NK-92 (cell line): Measurements from ENCODE around the gene MAB21L4.

Source experiments
- DNase-seq: peaks from one replicate; lab custom pipeline; 2025; ENCODE audit not compliant: unreplicated experiment; lab: John Stamatoyannopoulos, UW

The MAB21L4 gene

GRCh38 chr2:240925568-240926515, 29.9 kb upstream of the MAB21L4 start:
- no peak for DNase-seq

DNA sequence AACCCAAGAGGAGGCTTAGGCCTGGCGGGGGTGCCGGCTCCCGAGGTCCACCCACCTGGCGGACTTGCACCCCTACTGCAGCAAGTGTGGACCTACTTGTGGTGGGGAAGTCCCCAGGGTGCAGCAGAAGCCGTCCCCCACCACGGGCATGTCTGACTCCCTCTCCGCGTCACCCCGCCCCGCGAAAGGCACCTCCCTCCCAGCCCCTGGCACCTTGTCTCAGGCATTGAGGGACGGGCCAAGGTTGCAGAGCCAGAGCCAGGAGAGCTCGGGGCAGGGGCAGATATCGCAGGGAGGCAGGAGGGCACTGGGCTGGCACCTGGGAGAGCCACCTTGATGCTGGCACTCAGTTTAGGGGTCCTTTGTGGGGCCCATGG, 29.2 kb upstream of the MAB21L4 start:
- no peak for DNase-seq

DNA sequence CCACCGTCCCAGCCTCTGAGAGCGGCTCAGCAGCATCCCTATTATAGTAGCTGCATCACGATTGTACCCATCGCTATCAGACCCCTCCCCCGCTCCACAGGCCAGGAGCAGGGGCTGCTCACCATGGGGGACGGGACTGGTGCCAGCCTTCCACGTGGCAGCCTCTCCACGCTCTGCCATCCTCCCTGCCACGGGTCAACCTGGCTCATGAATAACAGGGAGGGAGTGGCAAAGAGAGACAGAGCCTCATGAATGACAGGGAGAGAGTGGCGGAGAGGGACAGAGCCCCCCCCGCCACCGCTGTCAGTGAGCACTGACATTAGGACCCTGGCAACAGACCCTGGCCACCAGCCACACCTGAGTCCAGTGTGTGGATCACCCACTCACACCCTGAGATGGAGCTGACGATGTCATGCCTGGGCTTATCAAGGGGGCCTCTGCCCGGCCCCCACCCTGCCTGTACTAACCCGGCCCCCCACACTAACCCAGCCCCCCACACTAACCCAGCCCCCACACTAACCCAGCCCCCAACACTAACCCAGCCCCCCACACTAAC, 27.1 kb upstream of the MAB21L4 start:
- no peak for DNase-seq

DNA sequence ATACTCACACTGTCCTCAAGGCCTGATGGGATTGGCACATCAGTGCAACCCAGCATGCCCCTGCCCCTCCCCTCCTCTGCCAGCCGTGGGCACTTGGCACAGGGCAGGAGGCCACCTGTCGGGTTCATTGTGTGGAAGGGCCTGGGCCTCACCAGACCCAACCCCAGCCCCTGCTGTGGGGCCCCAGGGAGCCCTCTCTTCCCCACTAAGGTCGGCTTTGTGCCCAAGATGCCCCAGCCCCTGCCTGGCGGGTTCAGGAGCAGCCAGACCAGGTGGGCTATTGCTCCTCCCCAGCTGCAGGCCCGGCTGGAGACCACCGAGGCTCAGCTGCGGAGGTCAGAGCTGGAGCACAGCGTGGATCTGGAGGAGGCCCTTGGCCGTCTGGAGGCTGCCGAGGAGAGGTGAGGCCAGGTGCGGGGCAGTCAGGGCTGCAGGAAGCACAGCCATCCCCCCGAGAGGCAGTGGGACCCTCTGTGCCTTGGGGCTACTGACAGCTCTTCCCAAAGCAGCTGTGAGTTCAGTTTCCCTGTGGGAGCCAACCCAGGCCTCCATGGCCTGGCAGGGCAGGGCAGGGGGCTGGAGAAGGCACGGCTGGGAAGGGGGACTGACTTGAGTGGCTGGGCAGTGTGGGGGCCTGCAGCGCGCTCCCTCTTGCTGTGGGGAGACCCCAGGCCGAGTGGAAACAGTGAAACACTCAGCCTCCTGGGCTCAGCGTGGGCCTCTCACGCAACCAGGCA, 26.5 kb upstream of the MAB21L4 start:
- no peak for DNase-seq

- DNase-seq, result no peak
Measured at GRCh38 chr2:240921995-240922244, 26.0 kb upstream of the MAB21L4 start.

GRCh38 chr2:240921311-240921994, 25.5 kb upstream of the MAB21L4 start:
- DNase-seq, result no peak

DNA sequence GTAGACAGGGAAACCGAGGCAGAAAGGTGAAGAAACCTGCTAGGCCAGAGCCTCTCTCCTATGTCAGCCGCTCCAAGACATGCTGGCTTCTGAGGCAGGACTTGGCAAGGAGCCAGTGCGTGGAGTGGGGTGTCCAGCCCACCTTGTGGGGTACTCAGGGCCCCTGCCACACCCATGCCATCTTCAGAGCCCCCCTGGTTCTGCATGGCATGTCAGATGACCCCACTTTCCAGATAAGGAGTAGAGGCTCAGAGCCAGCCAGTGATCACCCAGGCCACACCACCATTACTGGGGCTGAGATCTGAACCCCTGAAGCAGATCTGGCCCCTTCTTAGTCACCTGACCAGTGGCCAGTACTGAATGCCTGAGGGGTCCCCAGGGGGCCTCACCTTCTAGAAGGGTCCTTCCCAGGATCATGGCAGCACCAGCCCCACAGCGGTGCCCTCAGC, 24.9 kb upstream of the MAB21L4 start:
- DNase-seq, result no peak

- no peak for DNase-seq
Measured at GRCh38 chr2:240919786-240920782, 24.1 kb upstream of the MAB21L4 start.

DNA sequence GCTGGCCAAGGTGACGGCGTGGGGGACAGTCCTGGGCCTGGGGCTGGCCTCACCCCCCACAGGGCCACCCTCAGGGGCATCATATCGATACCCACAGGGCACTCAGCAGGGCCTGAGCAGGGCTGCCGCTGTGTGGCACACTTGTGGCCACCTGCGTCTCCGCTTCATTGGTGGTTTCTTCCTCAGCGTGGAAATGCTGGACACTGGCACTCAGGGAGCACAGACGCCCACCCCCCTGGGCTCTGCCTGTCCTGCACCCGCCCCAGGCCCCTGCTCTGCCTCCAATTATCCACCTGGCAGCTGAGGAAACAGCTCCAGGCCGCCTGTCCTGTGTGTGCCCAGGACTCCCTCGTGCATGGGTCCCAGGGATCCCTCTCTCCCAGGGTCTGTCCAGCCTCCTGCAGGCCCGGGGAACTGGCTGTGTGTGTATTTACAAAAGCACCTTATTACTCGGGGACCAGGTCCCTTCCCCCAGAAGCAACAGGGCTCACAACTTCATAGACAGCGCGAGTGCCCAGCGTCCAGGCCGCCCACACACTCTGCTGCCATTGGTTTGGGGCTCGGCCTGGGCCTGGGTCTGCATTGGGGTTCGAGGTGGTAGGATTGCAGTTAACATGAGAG, 23.3 kb upstream of the MAB21L4 start:
- DNase-seq, result no peak

- DNase-seq, result no peak
Measured at GRCh38 chr2:240918258-240919091, 22.5 kb upstream of the MAB21L4 start.

DNA sequence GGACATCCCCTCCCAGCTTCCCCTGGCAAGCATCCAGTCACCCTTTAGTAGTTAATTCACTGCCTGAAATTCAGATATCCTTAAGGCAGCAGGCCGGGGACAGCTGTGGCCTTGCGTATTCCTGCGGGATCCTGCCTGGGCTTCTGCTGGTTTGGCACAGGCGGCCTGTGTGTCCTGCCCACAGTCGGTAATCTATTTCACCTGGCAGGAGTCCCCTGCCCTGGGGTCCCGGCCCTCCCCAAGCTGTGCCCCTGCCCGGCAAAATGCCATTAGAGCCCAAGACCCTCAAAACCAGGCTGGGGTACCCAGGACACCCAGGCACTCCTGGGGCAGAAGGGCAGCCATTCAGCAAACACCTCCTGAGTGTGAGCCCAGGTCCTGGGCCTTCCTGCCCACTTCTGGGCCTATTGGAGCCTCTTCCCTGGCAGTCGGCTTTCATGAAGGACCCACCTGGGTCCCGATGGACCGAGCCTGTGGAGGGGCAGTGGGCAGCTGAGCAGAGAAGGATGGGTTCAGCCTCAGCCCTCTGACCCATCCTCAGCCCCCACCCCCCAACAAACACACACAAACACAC, 21.8 kb upstream of the MAB21L4 start:
- DNase-seq, result no peak

- DNase-seq, result no peak
Measured at GRCh38 chr2:240917009-240917683, 21.2 kb upstream of the MAB21L4 start.

GRCh38 chr2:240916571-240917008, 20.6 kb upstream of the MAB21L4 start:
- no peak for DNase-seq

DNA sequence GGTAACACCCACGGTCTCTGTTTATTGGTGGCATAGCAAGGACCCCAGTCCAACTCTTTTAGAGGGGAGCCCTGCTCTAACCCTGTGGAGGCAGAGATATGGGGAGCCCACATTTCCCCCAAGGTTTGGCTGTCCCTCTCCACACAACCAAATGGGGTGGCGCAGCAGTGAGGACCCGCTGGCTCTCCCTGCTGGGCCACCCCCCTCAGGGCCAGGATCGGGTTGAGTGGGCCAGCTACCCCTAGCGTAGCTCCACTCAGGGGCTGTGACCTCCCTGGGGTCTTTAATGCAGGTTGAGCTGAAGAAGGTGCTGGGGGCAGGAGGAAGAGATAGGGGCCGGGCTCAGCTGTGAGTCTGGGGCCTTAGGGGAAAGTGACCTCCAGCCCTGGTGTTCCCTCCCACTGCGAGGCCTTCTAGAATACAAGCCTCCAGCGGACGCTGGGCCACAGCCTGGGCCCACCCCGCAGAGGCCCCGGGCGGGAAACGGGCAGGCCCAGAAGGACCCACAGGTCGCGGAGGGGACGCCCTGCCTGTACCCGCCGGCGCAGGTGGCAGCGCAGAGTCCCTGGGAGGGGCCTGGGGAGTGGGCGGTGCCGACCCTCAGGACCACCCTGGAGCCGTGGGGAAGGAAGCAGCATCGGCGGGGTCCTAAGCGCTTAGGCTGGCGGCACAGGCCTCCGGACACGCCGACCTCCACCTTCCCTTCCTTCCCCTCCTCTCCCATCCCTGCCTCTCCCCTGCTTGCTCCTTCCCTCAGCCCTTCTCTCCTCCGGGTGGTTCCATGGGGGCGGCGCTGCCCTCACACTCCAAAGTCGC, 19.8 kb upstream of the MAB21L4 start:
- DNase-seq, result no peak

GRCh38 chr2:240914645-240915525, 18.9 kb upstream of the MAB21L4 start:
- DNase-seq, result no peak
